Endothelial cell of hepatic sinusoid (primary cell): Measurements from ENCODE around the gene KLRB1.
"Not testable (repeated sequence)": the region's sequence is repeated elsewhere in the genome, so short reads cannot be mapped to it uniquely, and the experiment has no call there.

Source experiments
- in situ Hi-C: cut with HindIII; loops from 2 replicates; pipeline ENCODE4 v1.10.0; 2017; ENCODE audit warnings: low sequenced_read_pairs

The KLRB1 gene

DNA sequence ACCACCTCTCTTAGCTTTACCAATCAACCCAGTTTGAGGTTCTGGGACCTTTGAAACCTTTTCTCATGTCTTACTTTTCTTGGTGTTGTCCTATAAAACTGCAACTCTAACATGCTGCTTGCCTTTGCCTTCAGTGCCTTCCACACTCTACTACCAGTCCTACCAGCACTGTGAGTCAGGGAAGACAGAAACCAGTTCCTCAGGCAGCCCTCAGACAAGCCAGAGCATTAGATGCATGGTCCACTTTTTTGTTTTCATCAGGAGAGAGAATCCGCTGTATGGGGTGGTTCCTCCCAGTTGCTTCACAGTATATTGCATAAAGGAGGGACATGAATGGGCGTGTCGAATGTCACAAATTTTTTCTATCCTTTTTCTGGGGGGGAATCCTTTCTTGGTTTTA lies 17.3 kb upstream of the KLRB1 start:
- in situ Hi-C loops, result no loop called here

DNA sequence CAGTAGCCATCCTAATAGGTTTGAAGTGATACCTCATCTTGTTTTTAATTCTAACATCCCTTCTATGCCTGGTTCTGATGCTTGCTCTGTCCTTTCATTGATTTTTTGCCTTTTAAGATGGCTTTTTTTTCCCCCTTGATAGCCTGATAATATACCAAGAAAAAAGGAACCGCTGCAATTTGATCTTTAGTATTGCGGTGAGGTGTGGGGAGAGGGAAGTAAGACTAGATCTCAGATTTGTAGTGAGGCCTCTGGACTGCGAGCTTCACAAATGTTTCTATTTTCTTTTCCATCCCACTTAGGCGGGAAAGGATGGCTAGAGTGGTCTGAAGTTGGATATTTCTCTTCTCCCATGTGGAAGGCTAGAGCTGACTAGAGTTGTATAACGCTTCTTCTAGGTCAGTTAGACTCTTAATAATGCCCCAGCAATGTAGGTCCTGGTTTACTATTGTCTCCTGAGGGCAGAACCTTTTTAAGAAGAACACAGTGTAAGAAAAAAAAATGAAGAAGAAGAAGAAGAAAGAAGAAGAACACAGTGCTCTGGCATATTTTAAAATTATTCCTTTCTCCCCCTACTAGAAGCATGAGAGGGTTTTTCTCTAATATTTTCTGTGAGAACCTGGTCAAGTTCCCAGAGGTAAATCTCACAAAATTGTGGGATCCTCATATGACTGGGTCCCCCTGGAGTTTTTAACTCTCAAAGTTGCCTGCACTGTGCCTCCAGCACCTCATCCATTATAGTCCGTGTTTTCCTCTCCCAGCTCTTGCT lies 11.9 kb upstream of the KLRB1 start:
- in situ Hi-C loops, result loop anchor here (5.0 to 25.0 kb wide), 2 partner anchors 93 to 257 kb away; no protein-coding TSS in a partner anchor

DNA sequence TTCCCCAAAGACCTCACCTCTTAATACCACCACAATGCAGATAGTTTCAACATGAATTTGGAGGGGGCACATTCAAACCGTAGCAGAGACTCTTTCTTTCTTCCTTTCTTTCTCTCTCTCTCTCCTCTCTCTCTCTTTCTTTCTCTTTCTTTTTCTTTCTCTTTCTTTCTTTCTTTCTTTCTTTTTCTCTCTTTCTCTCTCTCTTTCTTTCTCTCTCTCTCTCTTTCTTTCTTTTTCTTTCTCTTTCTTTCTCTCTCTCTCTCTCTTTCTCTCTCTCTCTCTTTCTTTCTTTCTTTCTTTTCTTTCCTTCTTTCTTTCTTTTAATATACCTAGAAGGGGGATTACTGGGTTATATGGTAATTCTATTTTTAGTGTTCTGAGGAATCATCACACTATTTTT lies 11.2 kb upstream of the KLRB1 start:
- in situ Hi-C loops, result loop anchor here (25.0 kb wide), 1 partner anchor 257 kb away; no protein-coding TSS in a partner anchor

DNA sequence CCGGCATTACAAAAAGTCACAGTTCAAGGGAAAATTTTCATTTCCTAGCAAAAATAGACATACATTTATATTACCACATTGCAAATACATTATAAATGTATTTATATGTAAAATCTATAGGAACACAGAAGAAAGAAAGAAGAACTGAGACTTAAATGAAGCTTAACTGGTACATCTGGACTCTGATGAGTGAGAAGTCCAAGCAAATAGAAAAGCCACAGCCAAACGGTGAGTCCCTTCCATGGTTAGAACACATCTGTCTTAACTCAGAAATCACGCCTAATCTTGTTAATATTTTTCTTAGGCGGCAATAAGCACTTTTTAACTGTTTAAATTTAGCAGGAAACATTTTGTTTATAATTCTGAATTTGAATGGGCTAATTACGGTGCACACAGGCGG lies 9.4 kb upstream of the KLRB1 start:
- in situ Hi-C loops, result loop anchor here (25.0 kb wide), 1 partner anchor 255 kb away; no protein-coding TSS in a partner anchor

DNA sequence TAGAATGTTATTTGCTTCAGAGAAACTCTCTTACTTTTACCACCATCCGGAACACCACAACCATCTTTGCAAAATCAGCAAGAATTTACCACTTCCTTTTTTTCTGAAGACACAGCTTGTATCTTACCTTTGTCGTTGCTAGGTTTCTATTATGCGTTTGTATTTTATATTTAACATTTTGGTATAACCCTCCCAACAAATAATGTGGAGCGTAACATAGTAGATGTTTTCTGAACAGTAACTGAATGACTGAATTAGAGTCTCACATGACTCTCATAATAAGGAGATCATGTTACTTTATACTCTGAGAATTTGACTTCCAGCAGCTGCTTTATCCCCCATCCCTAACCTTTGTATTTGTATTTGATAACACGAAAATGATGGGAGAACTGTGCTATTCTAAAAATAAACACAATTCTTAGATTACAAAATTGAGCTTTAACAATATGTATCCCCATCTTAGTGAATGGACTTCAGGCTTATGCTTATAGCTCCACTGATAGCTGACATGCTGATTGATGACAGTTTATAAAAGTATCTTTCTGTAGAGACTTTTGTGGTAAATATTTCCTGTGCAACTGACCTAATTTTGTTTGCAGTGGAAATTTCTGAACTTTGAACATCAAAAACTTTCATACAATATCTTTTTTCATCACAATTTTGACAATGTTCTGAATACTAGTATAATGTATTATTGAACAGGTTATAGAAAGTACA lies 7.9 kb upstream of the KLRB1 start:
- in situ Hi-C loops, result loop anchor here (25.0 kb wide), 1 partner anchor 253 kb away; no protein-coding TSS in a partner anchor

DNA sequence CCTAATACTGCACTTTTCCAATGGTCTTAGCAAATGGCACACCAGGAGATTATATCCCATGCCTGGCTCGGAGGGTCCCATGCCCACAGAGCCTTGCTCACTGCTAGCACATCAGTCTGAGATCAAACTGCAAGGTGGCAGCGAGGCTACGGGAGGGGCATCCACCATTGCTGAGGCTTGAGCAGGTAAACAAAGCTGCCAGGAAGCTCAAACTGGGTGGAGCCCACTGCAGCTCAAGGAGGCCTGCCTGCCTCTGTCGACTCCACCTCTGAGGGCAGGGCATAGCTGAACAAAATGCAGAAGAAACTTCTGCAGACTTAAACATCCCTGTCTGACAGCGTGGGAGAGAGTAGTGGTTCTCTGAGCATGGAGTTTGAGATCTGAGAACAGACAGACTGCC lies 2.9 kb upstream of the KLRB1 start:
- in situ Hi-C loops, result loop anchor here (25.0 kb wide), 1 partner anchor 248 kb away; no protein-coding TSS in a partner anchor

DNA sequence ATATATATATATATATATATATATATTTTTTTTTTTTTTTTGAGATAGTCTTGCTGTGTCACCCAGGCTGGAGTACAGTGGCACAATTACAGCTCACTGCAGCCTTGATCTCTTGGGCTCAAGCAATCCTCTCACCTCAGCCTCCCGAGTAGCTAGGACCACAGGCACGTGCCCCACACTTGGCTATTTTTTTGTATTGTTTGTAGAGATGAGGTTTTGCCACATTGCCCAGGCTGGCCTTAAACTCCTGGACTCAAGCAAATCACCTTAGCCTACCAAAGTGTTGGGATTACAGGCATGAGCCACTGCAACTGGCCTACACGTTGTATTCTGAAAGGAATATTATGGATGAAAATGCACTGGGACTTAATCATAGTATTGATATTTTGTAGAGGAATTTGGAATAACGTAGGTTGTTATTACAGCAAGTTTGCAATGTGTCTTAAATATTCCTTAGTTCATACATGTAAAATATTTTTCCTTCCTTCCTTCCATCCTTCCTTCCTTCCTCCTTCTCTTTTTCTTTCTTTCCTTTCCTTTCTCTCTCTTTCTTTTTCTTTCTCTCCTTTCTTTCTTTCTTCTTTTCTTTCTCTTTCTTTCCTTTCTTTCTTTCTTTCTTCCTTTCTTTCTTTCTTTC lies 862 bp downstream of the KLRB1 start:
- in situ Hi-C loops, result loop anchor here (25.0 kb wide), 1 partner anchor 245 kb away; no protein-coding TSS in a partner anchor

DNA sequence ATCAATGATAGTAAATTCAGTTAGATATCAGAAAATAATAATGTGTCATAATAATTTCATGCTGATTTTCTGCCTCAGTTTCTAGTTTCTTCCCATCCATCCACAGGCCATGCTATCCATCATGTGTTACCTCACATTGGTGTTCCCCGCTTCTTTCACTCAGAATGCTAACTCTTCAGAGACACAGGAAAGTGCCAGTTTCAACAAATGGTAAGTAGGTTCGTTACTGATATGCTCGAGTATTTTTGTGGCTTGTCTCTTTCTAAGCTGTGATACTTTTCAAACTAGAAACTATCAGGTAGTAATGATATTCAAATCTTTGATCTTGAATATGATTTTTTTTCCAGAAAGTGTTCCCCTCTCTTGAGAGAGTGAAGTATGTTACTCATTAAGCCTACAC lies 1.5 kb downstream of the KLRB1 start:
- in situ Hi-C loops, result loop anchor here (25.0 kb wide), 1 partner anchor 244 kb away; no protein-coding TSS in a partner anchor

DNA sequence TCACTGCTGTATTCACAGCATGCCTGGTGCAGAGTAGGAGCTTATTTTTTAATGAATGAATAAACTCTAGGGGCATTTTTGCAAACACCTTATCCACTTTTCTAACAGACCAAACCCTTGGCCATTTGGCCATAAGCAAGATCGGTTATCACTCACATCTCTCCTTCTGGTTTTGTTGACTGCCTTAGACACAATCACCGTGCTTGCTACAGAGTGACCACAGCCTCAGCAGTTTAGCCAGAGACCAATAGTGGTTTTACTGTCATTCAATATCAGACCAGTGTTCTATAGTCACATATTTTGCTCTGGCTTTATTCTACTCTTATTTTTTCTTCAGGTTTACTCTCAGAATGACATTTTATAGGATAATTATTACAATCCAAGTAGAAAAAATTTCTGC lies 2.2 kb downstream of the KLRB1 start:
- in situ Hi-C loops, result loop anchor here (25.0 kb wide), 1 partner anchor 243 kb away; no protein-coding TSS in a partner anchor

DNA sequence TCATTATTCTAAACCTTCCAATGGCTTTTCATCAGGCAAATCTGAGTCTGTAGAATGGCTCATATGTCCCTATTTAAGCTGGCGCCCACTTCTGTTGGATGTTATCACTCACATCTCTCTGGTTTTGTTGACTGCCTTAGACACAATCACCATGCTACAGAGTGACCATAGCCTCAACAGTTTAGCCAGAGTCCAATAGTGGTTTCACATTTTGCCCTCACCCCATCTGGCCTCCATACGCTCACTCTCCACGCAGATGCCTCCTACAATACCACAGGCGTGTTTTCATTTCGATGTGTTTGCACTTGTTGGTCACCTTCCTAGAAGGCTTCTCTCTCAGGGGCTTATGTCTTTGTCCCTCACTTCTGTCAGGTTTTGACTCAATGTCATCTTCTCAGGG lies 3.4 kb downstream of the KLRB1 start:
- in situ Hi-C loops, result loop anchor here (25.0 kb wide), 1 partner anchor 242 kb away; no protein-coding TSS in a partner anchor

DNA sequence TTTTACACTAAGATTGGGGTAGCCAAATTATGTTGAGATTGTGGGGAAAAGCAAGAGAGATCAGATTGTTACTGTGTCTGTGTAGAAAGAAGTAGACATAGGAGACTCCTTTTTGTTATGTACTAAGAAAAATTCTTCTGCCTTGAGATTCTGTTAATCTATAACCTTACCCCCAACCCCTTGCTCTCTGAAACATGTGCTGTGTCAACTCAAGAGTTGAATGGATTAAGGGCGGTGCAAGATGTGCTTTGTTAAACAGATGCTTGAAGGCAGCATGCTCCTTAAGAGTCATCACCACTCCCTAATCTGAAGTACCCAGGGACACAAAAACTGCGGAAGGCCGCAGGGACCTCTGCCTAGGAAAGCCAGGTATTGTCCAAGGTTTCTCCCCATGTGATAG lies 7.3 kb downstream of the KLRB1 start:
- in situ Hi-C loops, result loop anchor here (25.0 kb wide), 1 partner anchor 238 kb away; no protein-coding TSS in a partner anchor

DNA sequence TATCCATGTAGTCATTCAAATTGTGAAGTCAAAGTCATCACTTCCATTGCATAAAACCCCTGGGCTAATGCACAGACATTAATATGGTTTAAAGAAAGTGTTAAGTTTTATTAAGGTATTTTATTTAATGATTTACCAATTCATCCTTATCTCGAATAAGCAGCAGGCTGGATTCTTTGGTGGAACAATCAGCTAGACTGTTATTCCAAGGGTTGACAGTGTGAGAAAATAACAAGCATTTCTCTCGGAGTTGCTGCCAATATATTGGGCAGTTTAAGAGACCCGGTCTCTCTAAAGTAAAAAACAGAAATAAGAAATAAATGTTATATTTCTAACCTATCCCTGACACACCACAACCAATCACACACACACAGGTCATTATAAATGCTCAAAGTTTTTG lies 9.4 kb downstream of the KLRB1 start:
- in situ Hi-C loops, result no loop called here

DNA sequence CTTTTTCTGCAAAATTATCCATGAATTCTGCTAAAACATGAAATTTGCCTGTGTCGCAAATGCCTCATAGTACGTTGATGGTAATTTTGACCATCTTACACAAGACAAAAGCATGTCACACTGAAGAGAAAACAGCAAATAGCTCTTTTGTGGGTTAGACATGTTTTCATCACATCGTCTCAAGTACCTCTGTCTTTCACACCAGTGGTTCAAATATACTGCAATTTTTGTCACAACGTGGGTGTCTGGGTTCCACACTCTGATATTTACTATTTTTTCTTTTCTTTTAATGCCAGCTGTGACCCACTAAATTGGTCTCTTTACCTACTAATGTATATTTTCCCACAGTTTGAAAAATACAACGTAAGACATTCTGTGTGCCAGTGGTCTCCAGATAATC lies 10.4 kb downstream of the KLRB1 start:
- in situ Hi-C loops, result no loop called here

DNA sequence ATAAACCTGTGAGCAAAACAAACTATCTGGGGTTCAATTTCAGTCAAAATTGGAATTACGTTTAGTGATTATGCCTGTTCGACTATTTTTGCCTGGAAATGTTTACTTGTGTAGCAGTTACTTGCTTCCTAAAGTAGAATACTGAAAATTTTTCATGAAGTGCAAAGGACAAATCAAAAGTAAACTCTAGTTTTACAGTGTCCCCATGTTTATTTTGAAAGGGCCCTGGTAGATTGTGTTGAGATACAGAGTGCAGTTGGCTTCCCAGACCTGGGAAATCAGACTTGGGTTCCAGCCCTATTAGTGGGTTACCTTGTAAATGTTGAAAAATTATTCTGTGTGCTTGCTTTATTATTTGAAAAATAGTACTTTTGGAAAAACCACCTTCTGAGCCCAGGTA lies 17.3 kb downstream of the KLRB1 start:
- in situ Hi-C loops, result no loop called here

DNA sequence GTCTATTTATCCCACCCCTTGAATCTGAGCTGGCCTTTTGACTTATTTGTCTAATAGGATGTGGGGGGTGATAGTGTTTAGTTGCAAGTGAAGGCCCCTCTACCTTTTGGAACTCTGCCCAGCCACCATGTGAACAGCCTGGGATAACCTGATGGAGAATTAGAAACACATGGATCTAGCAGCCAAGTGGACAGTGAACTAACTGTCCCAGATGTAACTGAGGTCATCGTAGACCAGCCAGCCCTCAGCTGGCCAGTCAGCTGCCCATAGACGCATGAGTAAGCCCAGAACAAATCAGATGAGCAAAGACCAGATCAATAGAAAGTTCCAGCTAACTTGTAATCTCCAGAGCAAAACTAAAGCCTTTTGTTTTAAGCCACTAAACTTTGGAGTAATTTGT lies 19.0 kb downstream of the KLRB1 start:
- in situ Hi-C loops, result no loop called here

DNA sequence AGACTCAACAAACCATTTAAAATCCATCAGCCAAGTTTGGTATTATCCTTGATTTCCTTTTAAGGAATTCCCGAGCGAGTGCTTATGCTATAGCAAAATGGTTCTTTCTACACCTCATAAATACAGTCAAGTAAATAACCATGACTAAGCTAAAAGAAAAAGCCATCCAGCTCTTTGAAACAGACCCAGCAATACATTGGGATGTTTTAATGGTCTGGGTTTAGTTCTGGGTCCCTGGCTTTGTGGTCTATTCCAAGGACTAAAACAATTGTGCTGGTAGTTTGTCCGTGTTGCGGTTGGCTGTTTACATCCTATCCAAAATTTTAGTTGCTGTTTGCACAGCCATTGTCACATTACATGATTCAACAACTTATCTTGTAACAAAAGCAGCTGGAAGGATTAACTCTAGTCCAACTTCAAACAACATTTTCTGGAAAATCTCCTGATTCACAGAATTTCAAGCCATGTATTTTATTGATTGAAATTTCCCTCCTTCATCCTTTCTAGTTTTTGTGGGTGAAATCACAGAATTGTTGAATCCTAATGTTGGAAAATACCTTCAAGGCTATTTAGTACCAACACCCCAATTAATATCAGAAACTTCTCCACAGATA lies 19.6 kb downstream of the KLRB1 start:
- in situ Hi-C loops, result no loop called here

DNA sequence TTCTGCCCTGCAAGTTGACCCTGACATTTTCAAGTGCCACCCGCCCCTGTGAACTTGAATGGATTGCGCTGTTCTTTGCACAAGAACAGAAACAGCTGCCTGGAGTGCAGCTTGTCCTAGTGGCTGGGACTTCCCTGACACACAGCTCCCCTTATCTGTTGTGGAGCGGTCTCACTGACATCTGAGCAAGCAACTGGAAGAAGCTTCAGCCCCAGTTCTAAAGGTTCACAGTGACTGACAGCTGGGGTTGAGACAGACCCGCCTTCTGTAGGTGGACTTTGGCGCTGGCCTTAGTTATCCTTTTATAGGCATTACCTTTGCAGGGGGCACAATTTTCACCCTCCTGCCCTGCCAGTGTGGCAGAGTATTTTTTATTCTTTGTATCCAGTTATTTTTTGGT lies 30.0 kb downstream of the KLRB1 start:
- in situ Hi-C loops, result not testable (repeated sequence)

DNA sequence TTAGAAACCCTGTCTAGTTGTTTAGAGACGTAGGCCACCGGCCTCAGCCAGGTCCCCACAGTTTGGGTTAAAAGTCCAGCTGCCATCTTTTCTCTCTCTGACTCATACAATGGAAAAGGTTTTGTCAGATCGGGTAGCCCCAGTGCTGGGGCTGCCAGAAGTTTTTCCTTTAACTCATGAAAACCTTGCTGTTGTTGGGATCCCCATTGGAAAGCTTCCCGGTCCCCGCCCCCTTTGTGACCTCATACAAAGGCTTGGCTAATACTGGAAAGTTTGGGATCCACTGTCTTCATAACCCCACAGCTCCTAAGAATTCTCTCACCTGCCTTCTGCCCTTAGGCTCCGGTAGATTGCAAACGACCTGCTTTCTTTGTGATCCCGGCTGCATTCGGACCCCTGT lies 40.6 kb downstream of the KLRB1 start:
- in situ Hi-C loops, result not testable (repeated sequence)

DNA sequence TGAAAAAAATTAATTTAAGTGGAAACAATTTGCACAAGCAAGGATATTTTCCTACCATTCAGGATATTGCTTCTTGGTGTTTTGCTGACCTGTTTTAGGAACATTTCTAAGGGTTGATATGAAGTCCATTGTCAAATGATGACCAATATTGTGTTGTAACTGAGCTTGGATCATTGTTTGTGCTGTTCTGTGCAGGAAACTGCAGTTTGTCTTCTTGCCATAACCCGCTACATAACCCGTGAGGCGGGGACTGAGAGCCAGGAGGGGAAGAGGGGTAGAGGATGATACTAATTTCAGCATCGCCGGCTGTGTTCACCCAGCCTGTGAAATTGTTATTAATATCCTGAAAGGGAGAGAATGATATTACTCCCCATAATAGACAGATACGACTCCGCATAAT lies 41.6 kb downstream of the KLRB1 start:
- in situ Hi-C loops, result not testable (repeated sequence)

DNA sequence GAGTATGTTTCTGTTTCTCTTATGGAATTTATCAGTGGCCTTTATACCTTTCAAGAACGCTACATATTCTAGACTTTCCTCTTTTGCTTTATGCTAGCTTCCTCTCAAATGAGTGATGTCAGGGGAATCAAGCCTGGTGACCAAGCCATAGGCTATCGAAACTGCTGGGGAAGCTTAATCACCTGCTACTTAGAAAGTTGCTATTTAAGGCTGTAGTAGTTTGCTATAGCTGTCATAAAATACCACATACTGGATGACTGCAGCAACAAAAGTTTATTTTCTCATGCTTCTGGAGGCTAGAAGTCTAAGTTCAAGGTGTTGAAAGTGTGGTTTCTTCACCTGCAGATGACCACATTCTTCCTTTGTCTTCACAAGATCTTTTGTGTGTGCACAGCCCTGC lies 43.3 kb downstream of the KLRB1 start:
- in situ Hi-C loops, result not testable (repeated sequence)
